ENCODE measurements around the gene C11orf97. TPM values are rescaled to one million over a fixed set of nuclear protein-coding genes. Genes with fewer than 3 reads are reported as not detected.
A peak's percentile ranks its signal among the peaks of the same experiment; 100 is the strongest.

The C11orf97 gene
- total and polyA plus RNA-seq, 2 of the 13 experiments (the other 11 are each of a cell fraction or from before 2014, with no cell fraction given) = 0.35 TPM; not detected in 1

DNA sequence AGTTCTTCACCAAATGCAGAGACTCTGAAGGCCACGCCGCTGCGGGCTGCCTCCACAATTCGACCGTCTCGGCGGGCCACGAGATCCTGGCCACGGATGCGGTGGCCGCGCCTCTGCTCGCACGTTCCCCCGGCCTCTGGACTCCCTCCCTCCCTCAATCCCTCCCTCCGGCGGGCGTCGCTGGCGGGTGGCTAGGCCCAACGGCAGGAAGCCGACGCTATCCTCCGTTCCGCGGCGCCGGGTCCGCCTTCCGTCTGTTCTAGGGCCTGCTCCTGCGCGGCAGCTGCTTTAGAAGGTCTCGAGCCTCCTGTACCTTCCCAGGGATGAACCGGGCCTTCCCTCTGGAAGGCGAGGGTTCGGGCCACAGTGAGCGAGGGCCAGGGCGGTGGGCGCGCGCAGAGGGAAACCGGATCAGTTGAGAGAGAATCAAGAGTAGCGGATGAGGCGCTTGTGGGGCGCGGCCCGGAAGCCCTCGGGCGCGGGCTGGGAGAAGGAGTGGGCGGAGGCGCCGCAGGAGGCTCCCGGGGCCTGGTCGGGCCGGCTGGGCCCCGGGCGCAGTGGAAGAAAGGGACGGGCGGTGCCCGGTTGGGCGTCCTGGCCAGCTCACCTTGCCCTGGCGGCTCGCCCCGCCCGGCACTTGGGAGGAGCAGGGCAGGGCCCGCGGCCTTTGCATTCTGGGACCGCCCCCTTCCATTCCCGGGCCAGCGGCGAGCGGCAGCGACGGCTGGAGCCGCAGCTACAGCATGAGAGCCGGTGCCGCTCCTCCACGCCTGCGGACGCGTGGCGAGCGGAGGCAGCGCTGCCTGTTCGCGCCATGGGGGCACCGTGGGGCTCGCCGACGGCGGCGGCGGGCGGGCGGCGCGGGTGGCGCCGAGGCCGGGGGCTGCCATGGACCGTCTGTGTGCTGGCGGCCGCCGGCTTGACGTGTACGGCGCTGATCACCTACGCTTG, 31.7 kb downstream of the C11orf97 start, which contains the start of gene FUT4 (continued):
- TF ChIP-seq NRL (CRISPR knock-in tag; IDR thresholded peaks at IDR 0.05; ENCODE audit: borderline replicate concordance) (peak; percentile 80), HES4 (CRISPR knock-in tag; IDR thresholded peaks at IDR 0.05; ENCODE audit: borderline replicate concordance) (peak; percentile 58; the same call in 1 of the 2 replicates), HNRNPK (IDR thresholded peaks at IDR 0.05; ENCODE audit: low read depth, low read length, poor library complexity, severe bottlenecking) (peak; percentile 16), ZNF891 (CRISPR knock-in tag; IDR thresholded peaks at IDR 0.05) (peak; percentile 92), ZMYM4 (CRISPR knock-in tag; IDR thresholded peaks at IDR 0.05) (peak; percentile 36; the same call in 1 of the 2 replicates), ZBTB8A (CRISPR knock-in tag; IDR thresholded peaks at IDR 0.05; ENCODE audit: borderline replicate concordance, low read depth) (peak; percentile 94; the same call in 1 of the 2 replicates), CBX1 (IDR thresholded peaks at IDR 0.05; ENCODE audit: low read depth) (no peak)
- TF ChIP-seq, protein P1, sequence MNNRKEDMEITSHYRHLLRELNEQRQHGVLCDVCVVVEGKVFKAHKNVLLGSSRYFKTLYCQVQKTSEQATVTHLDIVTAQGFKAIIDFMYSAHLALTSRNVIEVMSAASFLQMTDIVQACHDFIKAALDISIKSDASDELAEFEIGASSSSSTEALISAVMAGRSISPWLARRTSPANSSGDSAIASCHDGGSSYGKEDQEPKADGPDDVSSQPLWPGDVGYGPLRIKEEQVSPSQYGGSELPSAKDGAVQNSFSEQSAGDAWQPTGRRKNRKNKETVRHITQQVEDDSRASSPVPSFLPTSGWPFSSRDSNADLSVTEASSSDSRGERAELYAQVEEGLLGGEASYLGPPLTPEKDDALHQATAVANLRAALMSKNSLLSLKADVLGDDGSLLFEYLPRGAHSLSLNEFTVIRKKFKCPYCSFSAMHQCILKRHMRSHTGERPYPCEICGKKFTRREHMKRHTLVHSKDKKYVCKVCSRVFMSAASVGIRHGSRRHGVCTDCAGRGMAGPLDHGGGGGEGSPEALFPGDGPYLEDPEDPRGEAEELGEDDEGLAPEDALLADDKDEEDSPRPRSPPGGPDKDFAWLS (CRISPR knock-in tag; IDR thresholded peaks at IDR 0.05; ENCODE audit: borderline replicate concordance) = no peak
- TF ChIP-seq, protein P2, sequence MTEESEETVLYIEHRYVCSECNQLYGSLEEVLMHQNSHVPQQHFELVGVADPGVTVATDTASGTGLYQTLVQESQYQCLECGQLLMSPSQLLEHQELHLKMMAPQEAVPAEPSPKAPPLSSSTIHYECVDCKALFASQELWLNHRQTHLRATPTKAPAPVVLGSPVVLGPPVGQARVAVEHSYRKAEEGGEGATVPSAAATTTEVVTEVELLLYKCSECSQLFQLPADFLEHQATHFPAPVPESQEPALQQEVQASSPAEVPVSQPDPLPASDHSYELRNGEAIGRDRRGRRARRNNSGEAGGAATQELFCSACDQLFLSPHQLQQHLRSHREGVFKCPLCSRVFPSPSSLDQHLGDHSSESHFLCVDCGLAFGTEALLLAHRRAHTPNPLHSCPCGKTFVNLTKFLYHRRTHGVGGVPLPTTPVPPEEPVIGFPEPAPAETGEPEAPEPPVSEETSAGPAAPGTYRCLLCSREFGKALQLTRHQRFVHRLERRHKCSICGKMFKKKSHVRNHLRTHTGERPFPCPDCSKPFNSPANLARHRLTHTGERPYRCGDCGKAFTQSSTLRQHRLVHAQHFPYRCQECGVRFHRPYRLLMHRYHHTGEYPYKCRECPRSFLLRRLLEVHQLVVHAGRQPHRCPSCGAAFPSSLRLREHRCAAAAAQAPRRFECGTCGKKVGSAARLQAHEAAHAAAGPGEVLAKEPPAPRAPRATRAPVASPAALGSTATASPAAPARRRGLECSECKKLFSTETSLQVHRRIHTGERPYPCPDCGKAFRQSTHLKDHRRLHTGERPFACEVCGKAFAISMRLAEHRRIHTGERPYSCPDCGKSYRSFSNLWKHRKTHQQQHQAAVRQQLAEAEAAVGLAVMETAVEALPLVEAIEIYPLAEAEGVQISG (CRISPR knock-in tag; IDR thresholded peaks at IDR 0.05) = peak; percentile 49

All from HepG2 (cell line).